Measurements from ENCODE around the gene APOBEC2.
A peak's percentile ranks its signal among the peaks of the same experiment; 100 is the strongest.

The APOBEC2 gene

GRCh38 chr6:41037107-41037900 is 15.7 kb upstream of the APOBEC2 start:
- DNase-seq (ENCODE audit: low read depth in 3 of 3): no peak

- DNase-seq (ENCODE audit: low read depth in 3 of 3): no peak
Measured at GRCh38 chr6:41038205-41038604, 14.8 kb upstream of the APOBEC2 start.

GRCh38 chr6:41039060-41039998 is 13.7 kb upstream of the APOBEC2 start, which contains the start of gene UNC5CL:
Gene UNC5CL (minus strand): TSS chr6:41039221. CDS start chr6:41035074, 4,147 bp downstream.
- peak; percentile 24 to 65 (median 32) for DNase-seq (ENCODE audit: low read depth in 3 of 3)

GRCh38 chr6:41040101-41040939 is 12.7 kb upstream of the APOBEC2 start:
- DNase-seq (ENCODE audit: low read depth in 3 of 3): no peak

GRCh38 chr6:41040940-41041536 is 12.0 kb upstream of the APOBEC2 start:
- DNase-seq (ENCODE audit: low read depth in 3 of 3): no peak

- DNase-seq (ENCODE audit: low read depth in 3 of 3): no peak
Measured at GRCh38 chr6:41042226-41043055, 10.6 kb upstream of the APOBEC2 start, which contains the start of gene TSPO2. Gene TSPO2 (plus strand): TSS chr6:41042467. CDS start chr6:41042986, 519 bp downstream.

GRCh38 chr6:41043151-41043550 is 9.9 kb upstream of the APOBEC2 start:
- DNase-seq (ENCODE audit: low read depth in 3 of 3): no peak

- DNase-seq (ENCODE audit: low read depth in 3 of 3): no peak
Measured at GRCh38 chr6:41045664-41046063, 7.3 kb upstream of the APOBEC2 start.

GRCh38 chr6:41046084-41046483 is 6.9 kb upstream of the APOBEC2 start:
- DNase-seq (ENCODE audit: low read depth in 3 of 3): no peak

GRCh38 chr6:41047306-41047705 is 5.7 kb upstream of the APOBEC2 start:
- DNase-seq (ENCODE audit: low read depth in 3 of 3): no peak

GRCh38 chr6:41047745-41048732 is 5.0 kb upstream of the APOBEC2 start:
- DNase-seq (ENCODE audit: low read depth in 3 of 3): no peak

- no peak for DNase-seq (ENCODE audit: low read depth in 3 of 3)
Measured at GRCh38 chr6:41049521-41049920, 3.5 kb upstream of the APOBEC2 start.

GRCh38 chr6:41049955-41050354 is 3.0 kb upstream of the APOBEC2 start:
- no peak for DNase-seq (ENCODE audit: low read depth in 3 of 3)

GRCh38 chr6:41050536-41050935 is 2.5 kb upstream of the APOBEC2 start:
- DNase-seq (ENCODE audit: low read depth in 3 of 3): no peak

GRCh38 chr6:41051873-41052272 is 1.1 kb upstream of the APOBEC2 start:
- no peak for DNase-seq (ENCODE audit: low read depth in 3 of 3)

- DNase-seq (ENCODE audit: low read depth in 3 of 3): no peak
Measured at GRCh38 chr6:41054511-41054910, 1.5 kb downstream of the APOBEC2 start.

GRCh38 chr6:41055149-41055548 is 2.1 kb downstream of the APOBEC2 start:
- DNase-seq (ENCODE audit: low read depth in 3 of 3): no peak

GRCh38 chr6:41056768-41057490 is 3.9 kb downstream of the APOBEC2 start:
- no peak for DNase-seq (ENCODE audit: low read depth in 3 of 3)

Measured in stimulated activated CD4-positive, alpha-beta T cell treated with anti-CD3 and anti-CD28 coated beads, TNF-alpha, amount 100 ng/mL, for 48 hours (primary cell).